NCI-H187 (cell line): ENCODE results near the gene BEST2.

ENCODE experiments used
- DNase-seq, 2 experiments: peaks; one replicate each; lab custom pipeline; 2025; lab: John Stamatoyannopoulos, UW

Gene BEST2

GRCh38 chr19:12730064-12730463, 21.5 kb upstream of the BEST2 start:
- DNase-seq = no peak

- no peak for DNase-seq
Measured at GRCh38 chr19:12731337-12731736, 20.3 kb upstream of the BEST2 start.

- DNase-seq = no peak
Measured at GRCh38 chr19:12733369-12734214, 18.0 kb upstream of the BEST2 start.

- DNase-seq = peak; percentile 89 to 90
Measured at GRCh38 chr19:12736995-12737834, 14.4 kb upstream of the BEST2 start, which contains the start of gene GET3. Gene GET3 (plus strand): TSS chr19:12737497. CDS start chr19:12737506, 9 bp downstream.

- DNase-seq = no peak
Measured at GRCh38 chr19:12737835-12738351, 13.7 kb upstream of the BEST2 start.

- DNase-seq = no peak
Measured at GRCh38 chr19:12745166-12745897, 6.3 kb upstream of the BEST2 start.

GRCh38 chr19:12748489-12748888, 3.1 kb upstream of the BEST2 start:
- no peak for DNase-seq

- DNase-seq = no peak
Measured at GRCh38 chr19:12749938-12750521, 1.6 kb upstream of the BEST2 start.

GRCh38 chr19:12750851-12751250, 740 bp upstream of the BEST2 start:
- DNase-seq = no peak

- DNase-seq = no peak
Measured at GRCh38 chr19:12752056-12752781, 628 bp downstream of the BEST2 start.

- DNase-seq = no peak
Measured at GRCh38 chr19:12754465-12755196, 3.0 kb downstream of the BEST2 start.

GRCh38 chr19:12756150-12756883, 4.7 kb downstream of the BEST2 start:
- no peak for DNase-seq

- peak; percentile 8 to 10 for DNase-seq
Measured at GRCh38 chr19:12757544-12758274, 6.1 kb downstream of the BEST2 start.

GRCh38 chr19:12759686-12760085, 8.1 kb downstream of the BEST2 start:
- DNase-seq = no peak

GRCh38 chr19:12763100-12763499, 11.5 kb downstream of the BEST2 start:
- DNase-seq = no peak

GRCh38 chr19:12764698-12765097, 13.1 kb downstream of the BEST2 start:
- DNase-seq = no peak

GRCh38 chr19:12766051-12766521, 14.5 kb downstream of the BEST2 start:
- peak; percentile 46 to 64 for DNase-seq

- DNase-seq = no peak
Measured at GRCh38 chr19:12767150-12767549, 15.6 kb downstream of the BEST2 start.

GRCh38 chr19:12767666-12768065, 16.1 kb downstream of the BEST2 start:
- no peak for DNase-seq
